SK-N-SH (cell line): ENCODE measurements around the gene PRELID1. TPM values are rescaled to one million over a fixed set of nuclear protein-coding genes. Genes with fewer than 3 reads are reported as not detected.

ENCODE experiments used
- CTCF ChIA-PET: fragments of 300-600, 350-600 bp; formaldehyde crosslinking; extraction: SDS; loops from one replicate; lab custom pipeline; 2021; lab: Yijun Ruan, JAX
- POLR2A ChIA-PET: fragments of 350-600 bp; sonication (Branson Sonifier 250); formaldehyde crosslinking; extraction: SDS; loops from one replicate; lab custom pipeline; 2020; ENCODE audit warnings: antibody characterized with exemption, inconsistent platforms; lab: Yijun Ruan, JAX
- DNase-seq: peaks from one replicate; pipeline ENCODE4 v3.0.0; 2012
- H2AFZ ChIP-seq: fragments of 200-600 bp; sonication (generic); 2 replicates; pipeline ENCODE4 v1.8.1; 2016; ENCODE audit warnings: antibody characterized with exemption, mild to moderate bottlenecking, low read depth
- H3F3A ChIP-seq: fragments of 200-600 bp; sonication (generic); replicated peaks from 2 replicates; pipeline ENCODE3; 2016; ENCODE audit warnings: antibody characterized with exemption, mild to moderate bottlenecking; ENCODE audit not compliant: insufficient read depth
- H3K27ac ChIP-seq, 2 experiments: fragments of 200-500 bp in 1 of 2; fragments of 200-600 bp in 1 of 2; sonication (Bioruptor generic) in 1 of 2; sonication (generic), shearing (Covaris generic) in 1 of 2; 2 replicates each; pipeline versions ENCODE4 v1.5.1 to v1.6.1; 2014 to 2016; ENCODE audit warnings: low read depth in 2 of 2, inconsistent platforms in 1 of 2, low read length in 1 of 2, mild to moderate bottlenecking in 1 of 2, mixed read lengths in 1 of 2
- H3K27me3 ChIP-seq: fragments of 200-600 bp; sonication (generic), shearing (Covaris generic); 2 replicates; pipeline ENCODE4 v1.6.1; 2016; ENCODE audit warnings: mixed run types; ENCODE audit not compliant: insufficient read depth
- H3K36me3 ChIP-seq, 2 experiments: fragments of 200-500 bp in 1 of 2; fragments of 200-600 bp in 1 of 2; sonication (Bioruptor generic) in 1 of 2; sonication (generic) in 1 of 2; replicated peaks in 1 of 2; 2 replicates each; pipeline versions ENCODE3 to v1.5.1; 2014 to 2016; ENCODE audit warnings: low read length in 1 of 2, mild to moderate bottlenecking in 1 of 2; ENCODE audit not compliant: insufficient read depth in 2 of 2, control insufficient read depth in 1 of 2
- H3K4me1 ChIP-seq, 2 experiments: fragments of 200-500 bp in 1 of 2; fragments of 200-600 bp in 1 of 2; sonication (Bioruptor generic) in 1 of 2; sonication (generic), shearing (Covaris generic) in 1 of 2; 2 replicates each; pipeline versions ENCODE4 v1.5.1 to v1.6.1; 2014 to 2016; ENCODE audit warnings: low read depth in 1 of 2, low read length in 1 of 2, mixed run types in 1 of 2; ENCODE audit not compliant: insufficient read depth in 2 of 2, control insufficient read depth in 1 of 2
- H3K4me2 ChIP-seq: fragments of 200-600 bp; sonication (generic), shearing (Covaris generic); 2 replicates; pipeline ENCODE4 v1.6.1; 2017; ENCODE audit warnings: mixed run types
- H3K4me3 ChIP-seq, 2 experiments: fragments of 200-500 bp in 1 of 2; fragments of 200-600 bp in 1 of 2; sonication (Bioruptor generic) in 1 of 2; sonication (generic), shearing (Covaris generic) in 1 of 2; 2 replicates each; pipeline versions ENCODE4 v1.5.1 to v1.8.1; 2014 to 2016; ENCODE audit warnings: low read depth in 2 of 2, inconsistent platforms in 1 of 2, low read length in 1 of 2, mild to moderate bottlenecking in 1 of 2, mixed read lengths in 1 of 2, moderate library complexity in 1 of 2
- H3K79me2 ChIP-seq: fragments of 200-600 bp; sonication (generic); 2 replicates; pipeline ENCODE4 v1.8.1; 2017; ENCODE audit warnings: mild to moderate bottlenecking; ENCODE audit not compliant: insufficient read depth
- H3K9ac ChIP-seq: fragments of 200-600 bp; sonication (generic); 2 replicates; pipeline ENCODE4 v1.6.1; 2017; ENCODE audit warnings: mixed run types
- H3K9me2 ChIP-seq: fragments of 200-600 bp; sonication (generic); 2 replicates; pipeline ENCODE4 v1.6.1; 2017; ENCODE audit warnings: mixed run types
- H3K9me3 ChIP-seq: fragments of 200-600 bp; sonication (generic); 2 replicates; pipeline ENCODE4 v1.6.1; 2017; ENCODE audit warnings: mixed run types, mild to moderate bottlenecking, moderate library complexity
- H4K20me1 ChIP-seq: fragments of 200-600 bp; sonication (generic); 2 replicates; pipeline ENCODE4 v1.6.1; 2017; ENCODE audit warnings: mild to moderate bottlenecking, mixed run types; ENCODE audit not compliant: insufficient read depth
- CHD2 ChIP-seq: fragments of 150-350 bp; IDR thresholded peaks from 2 replicates; pipeline ENCODE4 v1.6.1; 2018; ENCODE audit warnings: low read length; ENCODE audit not compliant: partially characterized antibody
- ELF1 ChIP-seq: IDR thresholded peaks from 2 replicates; pipeline ENCODE4 v1.4.0; 2012
- EP300 ChIP-seq, 2 experiments: IDR thresholded peaks; 2 replicates each; pipeline versions ENCODE4 v1.4.0 to v1.6.1; 2012; ENCODE audit warnings: borderline replicate concordance in 1 of 2, low read depth in 1 of 2, low read length in 1 of 2
- FOSL2 ChIP-seq: IDR thresholded peaks from 2 replicates; pipeline ENCODE4 v1.4.0; 2012; ENCODE audit warnings: low read depth, mild to moderate bottlenecking, moderate library complexity, borderline replicate concordance
- MXI1 ChIP-seq: IDR thresholded peaks from 2 replicates; pipeline ENCODE4 v1.6.1; 2012; ENCODE audit warnings: mild to moderate bottlenecking, low read depth, low read length, improper control_type of control experiment
- NFIC ChIP-seq: IDR thresholded peaks from 2 replicates; pipeline ENCODE4 v1.4.0; 2012; ENCODE audit warnings: borderline replicate concordance
- NRF1 ChIP-seq: IDR thresholded peaks from 2 replicates; pipeline ENCODE4 v1.6.1; 2012; ENCODE audit warnings: low read depth, mild to moderate bottlenecking, low read length
- RAD21 ChIP-seq: IDR thresholded peaks from 2 replicates; pipeline ENCODE4 v1.6.1; 2012; ENCODE audit warnings: mild to moderate bottlenecking, low read length
- RCOR1 ChIP-seq: fragments of 150-350 bp; IDR thresholded peaks from 2 replicates; pipeline ENCODE4 v1.6.1; 2017; ENCODE audit warnings: antibody characterized with exemption, low read length
- SIN3A ChIP-seq: IDR thresholded peaks from 2 replicates; pipeline ENCODE4 v1.6.1; 2012; ENCODE audit warnings: low read depth, mild to moderate bottlenecking, low read length, moderate library complexity, borderline replicate concordance
- SMC3 ChIP-seq: IDR thresholded peaks from 2 replicates; pipeline ENCODE4 v1.6.1; 2012; ENCODE audit warnings: low read depth, low read length, improper control_type of control experiment
- TAF1 ChIP-seq: IDR thresholded peaks from 2 replicates; pipeline ENCODE4 v1.6.1; 2012; ENCODE audit warnings: low read depth, mild to moderate bottlenecking, low read length, moderate library complexity, borderline replicate concordance
- WGBS: methylation state at CpG from one replicate; pipeline ENCODE4 v1.1.6; 2017; ENCODE audit warnings: low lambda C conversion rate; 5-methylcytosine and 5-hydroxymethylcytosine counted together
- polyA plus RNA-seq, 3 experiments: library from polyadenylated mRNA; depleted of rRNA; stranded (reverse); fragments of >200 nt; gene quantifications; 2 replicates each; pipeline ENCODE4 v1.2.3, GENCODE V29; 2012
- TF ChIP-seq, protein P1 (sequence below): fragments of 150-350 bp; IDR thresholded peaks from 2 replicates; pipeline ENCODE4 v1.6.1; 2017; ENCODE audit warnings: antibody characterized with exemption, low read length, low read depth, borderline replicate concordance
- TF ChIP-seq, protein P2 (sequence below): fragments of 200-600 bp; sonication (generic); IDR thresholded peaks from 2 replicates; pipeline ENCODE4 v1.6.1; 2017; ENCODE audit warnings: antibody characterized with exemption, mild to moderate bottlenecking, moderate library complexity

Gene PRELID1
- polyA plus RNA-seq, 1 of the 3 experiments (the other 2 are of a cell fraction): 344 TPM

DNA sequence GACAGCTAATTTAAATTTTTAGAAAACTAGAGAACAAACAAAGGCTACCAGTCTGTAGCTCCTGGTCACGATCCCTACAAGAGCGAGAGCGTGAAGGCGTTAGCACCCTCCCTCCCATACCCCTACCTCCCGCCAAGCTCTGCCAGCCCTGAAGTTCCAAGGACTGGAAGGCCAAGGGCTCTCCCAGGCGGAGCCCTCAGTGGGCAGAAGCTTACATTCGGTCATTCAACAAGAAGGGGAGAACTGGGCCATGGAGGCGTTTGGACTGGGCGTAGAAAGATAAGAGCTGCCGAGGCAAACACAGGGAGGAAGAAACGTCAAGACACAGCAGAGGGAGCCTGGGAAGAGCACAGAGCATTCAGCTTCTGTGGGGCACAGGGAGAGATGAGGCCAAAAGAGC is 5.1 kb downstream of the PRELID1 start:
- ChIA-PET POLR2A (interaction anchor here (0.9 to 1.0 kb wide), 2 partner anchors 43 to 58 kb away, joined by 3 read pairs; partner anchors contain the start of gene LMAN2), CTCF (interaction anchor here (0.6 to 4.3 kb wide), 20 partner anchors 10 to 195 kb away, joined by 3 to 39 read pairs (median 10); no protein-coding TSS in a partner anchor)
- no peak overlapping the region for H3K9ac ChIP-seq
- DNase-seq: no peak
- H3K9me3 ChIP-seq: no peaks in the 10 kb centered on the region
- no peak overlapping the region for H3K4me3 ChIP-seq
- no peaks in the 10 kb centered on the region for H3K27me3 ChIP-seq
- WGBS: 97% methylated on average over 11 of the region's 11 CpGs
- peaks cover 36% of the 10 kb centered on the region for H4K20me1 ChIP-seq
- TF ChIP-seq FOSL2: no peak
- no peak for TF ChIP-seq TAF1
- TF ChIP-seq CHD2: no peak
- no peak for TF ChIP-seq SIN3A
- TF ChIP-seq EP300 (IDR thresholded peaks at IDR 0.05; ENCODE audit: borderline replicate concordance in 1 of 2, low read depth in 1 of 2, low read length in 1 of 2): no peak
- TF ChIP-seq, protein P1, sequence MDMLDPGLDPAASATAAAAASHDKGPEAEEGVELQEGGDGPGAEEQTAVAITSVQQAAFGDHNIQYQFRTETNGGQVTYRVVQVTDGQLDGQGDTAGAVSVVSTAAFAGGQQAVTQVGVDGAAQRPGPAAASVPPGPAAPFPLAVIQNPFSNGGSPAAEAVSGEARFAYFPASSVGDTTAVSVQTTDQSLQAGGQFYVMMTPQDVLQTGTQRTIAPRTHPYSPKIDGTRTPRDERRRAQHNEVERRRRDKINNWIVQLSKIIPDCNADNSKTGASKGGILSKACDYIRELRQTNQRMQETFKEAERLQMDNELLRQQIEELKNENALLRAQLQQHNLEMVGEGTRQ: no peak
- TF ChIP-seq NFIC: no peak
- peaks cover 4 to 37% of the 10 kb centered on the region in 2 experiments; a peak in 1 of 4 replicates for H3K4me1 ChIP-seq
- H3F3A ChIP-seq: peaks cover 22% of the 10 kb centered on the region
- no peak overlapping the region for H3K27ac ChIP-seq
- peaks cover 78% of the 10 kb centered on the region for H3K79me2 ChIP-seq
- H3K4me2 ChIP-seq: no peak overlapping the region
- H2AFZ ChIP-seq: no peak overlapping the region
- no peaks in the 10 kb centered on the region for H3K9me2 ChIP-seq
- peaks cover 19 to 24% of the 10 kb centered on the region in 2 experiments for H3K36me3 ChIP-seq

DNA sequence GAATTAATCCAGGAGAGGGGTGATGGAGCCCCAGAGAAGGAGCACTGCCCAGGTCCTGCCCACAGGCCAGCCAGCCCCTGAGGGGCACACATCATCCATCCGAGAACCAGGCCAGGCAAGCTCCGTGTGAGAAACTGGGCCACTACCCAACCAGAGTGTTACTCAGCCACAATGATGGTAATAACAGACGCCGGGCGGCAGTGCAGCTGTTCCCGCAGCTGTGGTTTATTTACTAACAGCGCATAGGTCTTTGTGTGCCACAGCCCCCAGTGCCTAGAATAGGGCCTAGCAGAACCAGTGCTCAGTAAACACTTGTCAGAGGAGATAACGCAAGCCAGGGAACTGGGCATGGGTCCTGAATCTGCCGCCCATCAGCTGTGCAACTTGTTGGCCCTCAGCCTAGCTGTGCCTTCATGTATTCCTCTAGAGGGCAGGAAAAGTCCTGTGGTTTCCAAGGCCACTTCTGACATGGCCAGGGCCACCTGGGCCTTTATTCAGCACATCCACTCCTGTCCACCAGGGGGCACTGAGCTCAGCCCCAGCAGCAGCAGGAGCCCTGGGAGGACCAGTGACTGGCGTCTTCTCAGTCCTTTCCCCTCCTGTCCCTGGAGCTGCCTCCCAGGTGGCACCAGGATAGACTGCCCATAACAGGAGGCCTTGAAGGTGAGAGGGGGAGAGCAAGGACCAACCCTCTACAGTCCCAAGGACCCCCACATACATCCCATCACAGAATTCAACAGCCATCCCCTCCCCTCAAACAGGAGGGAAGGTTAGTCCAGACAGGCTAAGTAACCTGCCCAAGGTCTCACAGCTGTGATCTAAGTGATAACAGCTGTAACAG is 6.0 kb downstream of the PRELID1 start:
- WGBS: 79% methylated on average over 6 of the region's 10 CpGs
- H3K4me2 ChIP-seq: peak overlapping the region; percentile 100; the same call in 1 of the 2 replicates

More for the DNA sequence above, 6.0 kb downstream of the PRELID1 start:
- Histone ChIP-seq H4K20me1 (peaks cover 35% of the 10 kb centered on the region), H3K36me3 (peaks cover 19 to 24% of the 10 kb centered on the region in 2 experiments), H2AFZ (no peak overlapping the region), H3K4me1 (peaks cover 4 to 36% of the 10 kb centered on the region in 2 experiments; a peak in 1 of 4 replicates)
- TF ChIP-seq SIN3A: peak; percentile 53; the same call in 1 of the 2 replicates
- peak; percentile 54 for TF ChIP-seq SMC3
- TF ChIP-seq, protein P2, sequence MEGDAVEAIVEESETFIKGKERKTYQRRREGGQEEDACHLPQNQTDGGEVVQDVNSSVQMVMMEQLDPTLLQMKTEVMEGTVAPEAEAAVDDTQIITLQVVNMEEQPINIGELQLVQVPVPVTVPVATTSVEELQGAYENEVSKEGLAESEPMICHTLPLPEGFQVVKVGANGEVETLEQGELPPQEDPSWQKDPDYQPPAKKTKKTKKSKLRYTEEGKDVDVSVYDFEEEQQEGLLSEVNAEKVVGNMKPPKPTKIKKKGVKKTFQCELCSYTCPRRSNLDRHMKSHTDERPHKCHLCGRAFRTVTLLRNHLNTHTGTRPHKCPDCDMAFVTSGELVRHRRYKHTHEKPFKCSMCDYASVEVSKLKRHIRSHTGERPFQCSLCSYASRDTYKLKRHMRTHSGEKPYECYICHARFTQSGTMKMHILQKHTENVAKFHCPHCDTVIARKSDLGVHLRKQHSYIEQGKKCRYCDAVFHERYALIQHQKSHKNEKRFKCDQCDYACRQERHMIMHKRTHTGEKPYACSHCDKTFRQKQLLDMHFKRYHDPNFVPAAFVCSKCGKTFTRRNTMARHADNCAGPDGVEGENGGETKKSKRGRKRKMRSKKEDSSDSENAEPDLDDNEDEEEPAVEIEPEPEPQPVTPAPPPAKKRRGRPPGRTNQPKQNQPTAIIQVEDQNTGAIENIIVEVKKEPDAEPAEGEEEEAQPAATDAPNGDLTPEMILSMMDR: peak; percentile 86
- no peak for TF ChIP-seq MXI1
- TF ChIP-seq RAD21: peak; percentile 60
- TF ChIP-seq ELF1: no peak
- TF ChIP-seq CHD2: peak; percentile 22
- 0 out of 2 replicates have a peak, but pooled peaks have one; percentile 12 for TF ChIP-seq RCOR1
- no peak for TF ChIP-seq NFIC
- no peak for TF ChIP-seq NRF1
- TF ChIP-seq, all 33 proteins: peak for 6
- H3K27ac ChIP-seq: no peak overlapping the region; a peak in 1 of 4 replicates
- H3K79me2 ChIP-seq: peaks cover 70% of the 10 kb centered on the region
- H3K9ac ChIP-seq: no peak overlapping the region
- peak overlapping the region in 1 of 2 experiments; percentile 34; a peak in 1 of 4 replicates for H3K4me3 ChIP-seq
- ChIA-PET POLR2A (interaction anchor here (0.7 kb wide), 1 partner anchor 196 kb away, joined by 4 read pairs; no protein-coding TSS in a partner anchor), CTCF (interaction anchor here (0.6 to 4.3 kb wide), 43 partner anchors 9 to 652 kb away, joined by 3 to 39 read pairs (median 4); partner anchors contain the start of genes DDX41 and LMAN2)
- H3K9me2 ChIP-seq: no peaks in the 10 kb centered on the region
- H3K9me3 ChIP-seq: no peaks in the 10 kb centered on the region
- peak; percentile 83 for DNase-seq
- H3F3A ChIP-seq: peaks cover 18% of the 10 kb centered on the region
- no peaks in the 10 kb centered on the region for H3K27me3 ChIP-seq
